ENCODE results near the gene FSTL4. TPM values are rescaled to one million over a fixed set of nuclear protein-coding genes. Genes with fewer than 3 reads are reported as not detected.

The FSTL4 gene
- total RNA-seq, 2 experiments from 2014 or later: not detected

DNA sequence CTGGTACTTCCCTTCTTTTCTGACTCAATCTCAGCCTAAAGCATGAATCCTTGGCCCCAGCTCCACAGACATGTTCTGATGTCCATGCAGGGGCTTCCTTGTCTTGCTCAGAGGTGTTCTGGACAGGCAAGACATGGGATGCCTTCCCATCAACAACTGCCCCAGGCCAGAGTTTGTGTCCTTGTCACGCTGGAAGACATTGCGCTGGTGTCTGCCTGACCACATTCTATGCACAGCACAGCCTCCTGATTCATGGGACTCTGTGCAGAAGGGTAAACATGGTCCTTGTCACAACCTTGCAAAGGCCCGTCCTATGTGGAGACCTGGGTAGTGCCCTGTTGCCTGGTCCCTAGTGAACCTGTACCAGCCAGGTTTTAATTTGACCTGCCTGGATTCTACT, 212.2 kb downstream of the FSTL4 start:
- no TSS peak for BruUV-seq (replicated peaks)
- ChIA-PET CTCF (ENCODE audit: unreplicated experiment) (no interaction called here), POLR2A (no interaction called here)
- no peak for DNase-seq (ENCODE audit: low spot score)
- no peak for TF ChIP-seq EZH2phosphoT487 (IDR thresholded peaks at IDR 0.05; ENCODE audit: borderline replicate concordance, low read depth, low read length)
- TF ChIP-seq, protein P1, sequence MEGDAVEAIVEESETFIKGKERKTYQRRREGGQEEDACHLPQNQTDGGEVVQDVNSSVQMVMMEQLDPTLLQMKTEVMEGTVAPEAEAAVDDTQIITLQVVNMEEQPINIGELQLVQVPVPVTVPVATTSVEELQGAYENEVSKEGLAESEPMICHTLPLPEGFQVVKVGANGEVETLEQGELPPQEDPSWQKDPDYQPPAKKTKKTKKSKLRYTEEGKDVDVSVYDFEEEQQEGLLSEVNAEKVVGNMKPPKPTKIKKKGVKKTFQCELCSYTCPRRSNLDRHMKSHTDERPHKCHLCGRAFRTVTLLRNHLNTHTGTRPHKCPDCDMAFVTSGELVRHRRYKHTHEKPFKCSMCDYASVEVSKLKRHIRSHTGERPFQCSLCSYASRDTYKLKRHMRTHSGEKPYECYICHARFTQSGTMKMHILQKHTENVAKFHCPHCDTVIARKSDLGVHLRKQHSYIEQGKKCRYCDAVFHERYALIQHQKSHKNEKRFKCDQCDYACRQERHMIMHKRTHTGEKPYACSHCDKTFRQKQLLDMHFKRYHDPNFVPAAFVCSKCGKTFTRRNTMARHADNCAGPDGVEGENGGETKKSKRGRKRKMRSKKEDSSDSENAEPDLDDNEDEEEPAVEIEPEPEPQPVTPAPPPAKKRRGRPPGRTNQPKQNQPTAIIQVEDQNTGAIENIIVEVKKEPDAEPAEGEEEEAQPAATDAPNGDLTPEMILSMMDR (conservative IDR thresholded peaks at IDR 0.05; ENCODE audit: low read length): no peak
- Histone ChIP-seq H3K79me2 (ENCODE audit: insufficient read depth, low read depth, low read length) (no peaks in the 10 kb centered on the region), H4K20me1 (ENCODE audit: insufficient read depth, low read length) (no peaks in the 10 kb centered on the region), H3K4me1 (ENCODE audit: insufficient read depth, low read length, poor library complexity, severe bottlenecking) (peaks cover 16% of the 10 kb centered on the region), H3K9me3 (ENCODE audit: low read length) (no peaks in the 10 kb centered on the region), H2AFZ (ENCODE audit: low read length) (no peak overlapping the region), H3K4me2 (ENCODE audit: low read length) (no peak overlapping the region), H3K4me3 (ENCODE audit: low read depth, low read length, poor library complexity, severe bottlenecking) (no peak overlapping the region), H3K36me3 (ENCODE audit: insufficient read depth, low read length) (no peaks in the 10 kb centered on the region), H3K27ac (ENCODE audit: low read depth, low read length, poor library complexity, severe bottlenecking) (no peak overlapping the region), H3K9me2 (ENCODE audit: insufficient read depth, low read length) (no peaks in the 10 kb centered on the region)
- intact Hi-C loops (cut with micrococcal nuclease; ENCODE audit: unreplicated experiment): no loop called here

DNA sequence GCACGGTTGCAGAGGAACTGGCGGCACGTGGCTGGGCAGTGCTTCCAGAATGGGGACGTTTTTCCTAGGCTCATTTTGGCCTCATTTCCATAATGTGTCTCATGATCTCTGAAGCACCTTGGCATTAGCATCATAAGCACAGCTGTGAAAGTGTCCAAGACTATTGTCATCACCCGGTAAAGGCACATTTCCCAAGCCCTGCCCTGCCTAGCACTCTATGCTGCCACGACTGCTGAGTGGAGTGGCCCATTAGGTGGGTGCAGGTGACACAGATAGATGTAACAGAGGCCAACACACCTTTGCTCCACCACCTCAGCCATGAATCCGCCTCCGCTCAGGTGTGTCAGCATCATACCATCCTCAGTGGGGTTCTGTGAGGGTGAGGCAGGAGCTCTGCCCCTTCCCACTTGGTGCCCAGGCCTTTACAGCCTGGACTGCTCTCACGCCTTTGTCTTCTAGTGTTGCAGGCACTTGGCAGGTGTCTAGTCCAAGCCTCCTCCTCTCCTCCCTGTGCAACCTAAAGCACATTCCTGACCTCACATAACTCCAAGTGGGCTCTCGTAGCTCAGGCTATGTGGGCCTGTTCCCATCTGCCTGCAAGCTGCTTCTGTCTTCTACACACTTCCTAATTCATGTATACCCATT, 213.0 kb downstream of the FSTL4 start:
- no peak overlapping the region for H3K4me2 ChIP-seq (ENCODE audit: low read length)
- H3K4me3 ChIP-seq (ENCODE audit: low read depth, low read length, poor library complexity, severe bottlenecking): no peak overlapping the region
- ChIA-PET POLR2A (no interaction called here), CTCF (ENCODE audit: unreplicated experiment) (no interaction called here)
- H2AFZ ChIP-seq (ENCODE audit: low read length): no peak overlapping the region
- H4K20me1 ChIP-seq (ENCODE audit: insufficient read depth, low read length): no peaks in the 10 kb centered on the region
- peaks cover 16% of the 10 kb centered on the region for H3K4me1 ChIP-seq (ENCODE audit: insufficient read depth, low read length, poor library complexity, severe bottlenecking)
- H3K9me3 ChIP-seq (ENCODE audit: low read length): no peaks in the 10 kb centered on the region
- H3K9me2 ChIP-seq (ENCODE audit: insufficient read depth, low read length): no peaks in the 10 kb centered on the region
- no peaks in the 10 kb centered on the region for H3K36me3 ChIP-seq (ENCODE audit: insufficient read depth, low read length)
- BruUV-seq (replicated peaks): no TSS peak
- H3K79me2 ChIP-seq (ENCODE audit: insufficient read depth, low read depth, low read length): no peaks in the 10 kb centered on the region
- H3K27ac ChIP-seq (ENCODE audit: low read depth, low read length, poor library complexity, severe bottlenecking): no peak overlapping the region
- intact Hi-C loops (cut with micrococcal nuclease; ENCODE audit: unreplicated experiment): no loop called here
- DNase-seq (ENCODE audit: low spot score): no peak
- TF ChIP-seq, protein P1 (conservative IDR thresholded peaks at IDR 0.05; ENCODE audit: low read length): no peak
- no peak for TF ChIP-seq EZH2phosphoT487 (IDR thresholded peaks at IDR 0.05; ENCODE audit: borderline replicate concordance, low read depth, low read length)

DNA sequence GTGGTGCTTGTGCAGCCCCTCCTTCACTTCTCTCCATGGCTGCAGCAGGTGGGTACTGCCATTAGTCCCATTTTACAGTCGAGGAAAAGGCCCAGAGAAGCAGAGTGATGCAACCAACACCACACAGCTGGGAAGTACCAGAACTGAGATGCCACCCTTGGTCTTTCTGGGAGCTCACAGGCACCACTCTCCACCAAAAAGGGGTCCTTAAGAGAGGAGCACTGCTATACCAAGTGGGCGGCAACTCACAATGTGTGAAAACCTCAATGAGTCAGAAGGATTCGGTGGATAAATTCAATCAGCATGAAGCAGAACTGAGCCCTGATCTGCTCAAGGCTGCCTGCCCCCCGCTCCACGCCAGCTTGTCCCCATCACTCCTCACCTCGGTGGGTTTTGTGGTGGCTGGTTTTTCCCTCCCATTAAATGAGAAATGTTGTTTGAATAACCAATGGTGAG, 213.7 kb downstream of the FSTL4 start:
- H3K79me2 ChIP-seq (ENCODE audit: insufficient read depth, low read depth, low read length): no peaks in the 10 kb centered on the region
- POLR2A ChIA-PET: no interaction called here
- CTCF ChIA-PET (ENCODE audit: unreplicated experiment): no interaction called here
- BruUV-seq (replicated peaks): no TSS peak
- H3K4me1 ChIP-seq (ENCODE audit: insufficient read depth, low read length, poor library complexity, severe bottlenecking): peaks cover 16% of the 10 kb centered on the region
- no peak overlapping the region for H3K4me2 ChIP-seq (ENCODE audit: low read length)
- H3K4me3 ChIP-seq (ENCODE audit: low read depth, low read length, poor library complexity, severe bottlenecking): no peak overlapping the region
- intact Hi-C loops (cut with micrococcal nuclease; ENCODE audit: unreplicated experiment): no loop called here
- H3K9me3 ChIP-seq (ENCODE audit: low read length): no peaks in the 10 kb centered on the region
- H3K27ac ChIP-seq (ENCODE audit: low read depth, low read length, poor library complexity, severe bottlenecking): no peak overlapping the region
- no peaks in the 10 kb centered on the region for H4K20me1 ChIP-seq (ENCODE audit: insufficient read depth, low read length)
- no peak overlapping the region for H2AFZ ChIP-seq (ENCODE audit: low read length)
- TF ChIP-seq, protein P1 (conservative IDR thresholded peaks at IDR 0.05; ENCODE audit: low read length): no peak
- H3K9me2 ChIP-seq (ENCODE audit: insufficient read depth, low read length): no peaks in the 10 kb centered on the region
- H3K36me3 ChIP-seq (ENCODE audit: insufficient read depth, low read length): no peaks in the 10 kb centered on the region
- DNase-seq (ENCODE audit: low spot score): no peak
